Uterus (tissue), 2 donors: Measurements from ENCODE around the gene GSK3A.

Experiments
- POLR2A ChIP-seq, 2 donors: fragments of 450-650 bp; IDR thresholded peaks; one replicate each; pipeline ENCODE4 v1.6.1; 2016; ENCODE audit warnings: antibody characterized with exemption in 2 of 2, mild to moderate bottlenecking in 1 of 2, moderate library complexity in 1 of 2
- TF ChIP-seq, protein P1 (sequence below), 4 experiments: fragments of 200-600 bp in 2 of 4; fragments of 450-650 bp in 2 of 4; sonication (generic) in 2 of 4; IDR thresholded peaks; one replicate each; pipeline ENCODE4 v1.5.1; 2016 to 2019; ENCODE audit warnings: antibody characterized with exemption in 4 of 4, mild to moderate bottlenecking in 2 of 4, moderate library complexity in 1 of 4

GRCh38 chr19:42286349-42287016 is 44.1 kb upstream of the GSK3A start:
- TF ChIP-seq, protein P1, sequence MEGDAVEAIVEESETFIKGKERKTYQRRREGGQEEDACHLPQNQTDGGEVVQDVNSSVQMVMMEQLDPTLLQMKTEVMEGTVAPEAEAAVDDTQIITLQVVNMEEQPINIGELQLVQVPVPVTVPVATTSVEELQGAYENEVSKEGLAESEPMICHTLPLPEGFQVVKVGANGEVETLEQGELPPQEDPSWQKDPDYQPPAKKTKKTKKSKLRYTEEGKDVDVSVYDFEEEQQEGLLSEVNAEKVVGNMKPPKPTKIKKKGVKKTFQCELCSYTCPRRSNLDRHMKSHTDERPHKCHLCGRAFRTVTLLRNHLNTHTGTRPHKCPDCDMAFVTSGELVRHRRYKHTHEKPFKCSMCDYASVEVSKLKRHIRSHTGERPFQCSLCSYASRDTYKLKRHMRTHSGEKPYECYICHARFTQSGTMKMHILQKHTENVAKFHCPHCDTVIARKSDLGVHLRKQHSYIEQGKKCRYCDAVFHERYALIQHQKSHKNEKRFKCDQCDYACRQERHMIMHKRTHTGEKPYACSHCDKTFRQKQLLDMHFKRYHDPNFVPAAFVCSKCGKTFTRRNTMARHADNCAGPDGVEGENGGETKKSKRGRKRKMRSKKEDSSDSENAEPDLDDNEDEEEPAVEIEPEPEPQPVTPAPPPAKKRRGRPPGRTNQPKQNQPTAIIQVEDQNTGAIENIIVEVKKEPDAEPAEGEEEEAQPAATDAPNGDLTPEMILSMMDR (IDR thresholded peaks at IDR 0.05) = no peak
- peak in 1 of 2 donors; percentile 10 for TF ChIP-seq POLR2A (IDR thresholded peaks at IDR 0.05)
